Fibroblast of lung (primary cell): ENCODE results near the gene MAP3K8. TPM values are rescaled to one million over a fixed set of nuclear protein-coding genes. Genes with fewer than 3 reads are reported as not detected.

Experiments used
- DNase-seq, 2 donors: peaks; one replicate each; pipeline versions ENCODE4 v3.0.0 to v3.0.0-alpha.2; 2010; ENCODE audit warnings: low read depth in 2 of 2
- H2AFZ ChIP-seq: 2 replicates; pipeline ENCODE4 v1.5.1; 2012; ENCODE audit warnings: low read length, control low read depth, inconsistent platforms
- H3K27ac ChIP-seq: 2 replicates; pipeline ENCODE4 v1.5.1; 2011; ENCODE audit warnings: low read length, control low read depth; ENCODE audit not compliant: insufficient read depth
- H3K27me3 ChIP-seq: 2 replicates; pipeline ENCODE4 v1.5.1; 2011; ENCODE audit warnings: mild to moderate bottlenecking, low read length; ENCODE audit not compliant: control insufficient read depth, insufficient read depth
- H3K36me3 ChIP-seq: 2 replicates; pipeline ENCODE4 v1.5.1; 2011; ENCODE audit warnings: low read length; ENCODE audit not compliant: control insufficient read depth, insufficient read depth
- H3K4me1 ChIP-seq: 2 replicates; pipeline ENCODE4 v1.5.1; 2011; ENCODE audit warnings: low read length; ENCODE audit not compliant: control insufficient read depth, insufficient read depth; ENCODE audit errors: extremely low read depth
- H3K4me2 ChIP-seq: 2 replicates; pipeline ENCODE4 v1.5.1; 2011; ENCODE audit warnings: low read length, control low read depth; ENCODE audit not compliant: insufficient read depth; ENCODE audit errors: extremely low read depth
- H3K4me3 ChIP-seq, 4 experiments: fragments of 200-600 bp in 1 of 4; sonication (generic) in 1 of 4; replicated peaks in 1 of 4; 2 replicates each; pipeline ENCODE4 v1.5.1; 2011 to 2016; ENCODE audit warnings: low read length in 4 of 4, low read depth in 3 of 4, mild to moderate bottlenecking in 3 of 4, control low read depth in 2 of 4, inconsistent platforms in 1 of 4, mixed read lengths in 1 of 4; ENCODE audit not compliant: insufficient read depth in 1 of 4; ENCODE audit errors: control extremely low read depth in 1 of 4
- H3K79me2 ChIP-seq: 2 replicates; pipeline ENCODE4 v1.5.1; 2012; ENCODE audit warnings: mild to moderate bottlenecking, low read length, inconsistent platforms; ENCODE audit not compliant: control insufficient read depth, insufficient read depth
- H3K9ac ChIP-seq: 2 replicates; pipeline ENCODE4 v1.5.1; 2011; ENCODE audit warnings: mild to moderate bottlenecking, low read length, control low read depth; ENCODE audit not compliant: insufficient read depth
- H3K9me3 ChIP-seq: 2 replicates; pipeline ENCODE4 v1.5.1; 2012; ENCODE audit warnings: low read depth, low read length; ENCODE audit not compliant: control insufficient read depth, insufficient read depth
- H4K20me1 ChIP-seq: 2 replicates; pipeline ENCODE4 v1.5.1; 2011; ENCODE audit warnings: low read length; ENCODE audit not compliant: control insufficient read depth, insufficient read depth; ENCODE audit errors: extremely low read depth
- CTCF ChIP-seq, 2 donors: IDR thresholded peaks in 1 of 2; conservative IDR thresholded peaks in 1 of 2; 1 replicate in 1 of 2; 2 replicates in 1 of 2; pipeline ENCODE4 v1.5.1; 2011 to 2012; ENCODE audit warnings: low read length in 2 of 2, control low read depth in 1 of 2, inconsistent platforms in 1 of 2, low read depth in 1 of 2, mild to moderate bottlenecking in 1 of 2
- EZH2 ChIP-seq: IDR thresholded peaks from 2 replicates; pipeline ENCODE4 v1.5.1; 2012; ENCODE audit warnings: low read length, control low read depth, mild to moderate bottlenecking; ENCODE audit errors: missing control alignments
- polyA plus RNA-seq, 2 donors: library from polyadenylated mRNA; depleted of rRNA in 1 of 2; stranded (reverse) in 1 of 2; unstranded in 1 of 2; fragments of >200 nt; gene quantifications; 2 replicates each; pipeline ENCODE4 v1.2.1, GENCODE V29; 2011 to 2012; ENCODE audit warnings: missing spikeins in 1 of 2
- total RNA-seq: library from RNA; depleted of rRNA; stranded (reverse); fragments of >200 nt; gene quantifications from 2 replicates; pipeline ENCODE4 v1.2.1, GENCODE V29; 2014

Gene MAP3K8
- total and polyA plus RNA-seq, 2 donors (not counting 1 experiment from before 2014, with no cell fraction given), result 20.0 to 52.6 TPM

DNA sequence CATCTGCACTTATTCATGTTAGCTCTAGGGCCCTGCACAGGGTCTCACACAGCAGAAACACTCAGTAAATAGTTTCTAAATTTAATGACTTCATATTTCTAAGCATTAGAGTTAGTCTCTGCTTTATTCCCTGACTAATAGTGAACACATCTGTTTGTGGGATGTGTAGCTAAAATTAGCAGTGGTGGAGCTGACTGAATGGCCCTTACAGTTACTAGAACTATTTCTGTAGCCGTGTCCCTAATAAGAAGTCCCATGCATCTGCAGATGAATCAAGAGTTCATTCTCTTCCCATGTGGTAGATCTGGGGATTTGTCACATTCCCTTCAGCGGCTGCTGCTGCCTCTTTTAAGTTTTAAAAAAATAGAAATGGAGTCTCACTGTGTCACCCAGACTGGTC is 11.7 kb downstream of the MAP3K8 start:
- TF ChIP-seq EZH2 (no peak), CTCF (conservative IDR thresholded peaks at IDR 0.05 in 1 of 2, IDR thresholded peaks at IDR 0.05 in 1 of 2; ENCODE audit: low read depth in 1 of 2, low read length in 2 of 2) (no peak)
- Histone ChIP-seq H4K20me1 (no peaks in the 10 kb centered on the region), H3K27ac (peak overlapping the region; percentile 82), H2AFZ (no peak overlapping the region), H3K9ac (no peak overlapping the region), H3K9me3 (no peaks in the 10 kb centered on the region), H3K4me2 (peak overlapping the region; percentile 63), H3K79me2 (peaks cover 19% of the 10 kb centered on the region), H3K4me1 (peaks cover 7% of the 10 kb centered on the region), H3K36me3 (peaks cover 4% of the 10 kb centered on the region), H3K4me3 (no peak overlapping the region), H3K27me3 (no peaks in the 10 kb centered on the region)
- peak; percentile 78 to 90 for DNase-seq

- DNase-seq, result peak; percentile 81 to 88
- no peak overlapping the region for H3K9ac ChIP-seq
- H4K20me1 ChIP-seq, result no peaks in the 10 kb centered on the region
- H3K27me3 ChIP-seq, result no peaks in the 10 kb centered on the region
- H2AFZ ChIP-seq, result no peak overlapping the region
- TF ChIP-seq CTCF (conservative IDR thresholded peaks at IDR 0.05 in 1 of 2, IDR thresholded peaks at IDR 0.05 in 1 of 2; ENCODE audit: low read depth in 1 of 2, low read length in 2 of 2), result no peak
- TF ChIP-seq EZH2, result no peak
- H3K79me2 ChIP-seq, result peaks cover 9% of the 10 kb centered on the region
- H3K9me3 ChIP-seq, result no peaks in the 10 kb centered on the region
- peaks cover 3% of the 10 kb centered on the region for H3K36me3 ChIP-seq
- no peak overlapping the region for H3K4me2 ChIP-seq
- no peak overlapping the region for H3K4me3 ChIP-seq
- H3K27ac ChIP-seq, result peak overlapping the region; percentile 33
- H3K4me1 ChIP-seq, result peaks cover 7% of the 10 kb centered on the region
These were observed 13.3 kb downstream of the MAP3K8 start for GRCh38 chr10:30447125-30447799.

DNA sequence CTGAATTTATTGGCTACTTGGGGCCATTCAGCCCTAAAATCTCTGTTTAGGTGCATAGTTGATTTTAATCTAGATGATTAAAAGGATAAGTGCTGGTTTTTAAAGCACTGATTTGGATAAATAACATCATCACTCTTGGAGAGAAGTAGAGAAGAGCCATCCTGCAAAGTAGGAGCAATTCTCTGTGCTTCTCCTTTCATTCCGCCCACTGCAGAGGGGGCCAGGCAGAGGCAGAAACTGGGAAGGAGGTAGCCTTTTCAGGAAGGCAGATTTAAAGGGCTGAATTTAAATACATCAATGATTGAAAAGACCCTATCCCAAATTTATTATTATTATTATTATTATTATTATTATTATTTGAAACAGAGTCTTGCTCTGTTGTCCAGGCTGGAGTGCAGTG is 14.1 kb downstream of the MAP3K8 start:
- H3K27me3 ChIP-seq, result no peaks in the 10 kb centered on the region
- H3K79me2 ChIP-seq, result peaks cover 4% of the 10 kb centered on the region
- H3K4me1 ChIP-seq, result peaks cover 7% of the 10 kb centered on the region
- no peak for DNase-seq
- H3K9me3 ChIP-seq, result no peaks in the 10 kb centered on the region
- peaks cover 3% of the 10 kb centered on the region for H3K36me3 ChIP-seq
- H3K9ac ChIP-seq, result no peak overlapping the region
- TF ChIP-seq CTCF (conservative IDR thresholded peaks at IDR 0.05 in 1 of 2, IDR thresholded peaks at IDR 0.05 in 1 of 2; ENCODE audit: low read depth in 1 of 2, low read length in 2 of 2) (no peak), EZH2 (no peak)
- H3K4me3 ChIP-seq, result no peak overlapping the region
- no peak overlapping the region for H3K4me2 ChIP-seq
- H3K27ac ChIP-seq, result no peak overlapping the region
- H4K20me1 ChIP-seq, result no peaks in the 10 kb centered on the region
- H2AFZ ChIP-seq, result no peak overlapping the region
